GM12874 (cell line): ENCODE measurements around the gene TXLNB.

Experiments
- CTCF ChIP-seq: IDR thresholded peaks from 2 replicates; pipeline ENCODE4 v1.5.1; 2011; ENCODE audit warnings: low read depth, mild to moderate bottlenecking, control low read depth, low read length, moderate library complexity; ENCODE audit not compliant: insufficient read depth

The TXLNB gene

DNA sequence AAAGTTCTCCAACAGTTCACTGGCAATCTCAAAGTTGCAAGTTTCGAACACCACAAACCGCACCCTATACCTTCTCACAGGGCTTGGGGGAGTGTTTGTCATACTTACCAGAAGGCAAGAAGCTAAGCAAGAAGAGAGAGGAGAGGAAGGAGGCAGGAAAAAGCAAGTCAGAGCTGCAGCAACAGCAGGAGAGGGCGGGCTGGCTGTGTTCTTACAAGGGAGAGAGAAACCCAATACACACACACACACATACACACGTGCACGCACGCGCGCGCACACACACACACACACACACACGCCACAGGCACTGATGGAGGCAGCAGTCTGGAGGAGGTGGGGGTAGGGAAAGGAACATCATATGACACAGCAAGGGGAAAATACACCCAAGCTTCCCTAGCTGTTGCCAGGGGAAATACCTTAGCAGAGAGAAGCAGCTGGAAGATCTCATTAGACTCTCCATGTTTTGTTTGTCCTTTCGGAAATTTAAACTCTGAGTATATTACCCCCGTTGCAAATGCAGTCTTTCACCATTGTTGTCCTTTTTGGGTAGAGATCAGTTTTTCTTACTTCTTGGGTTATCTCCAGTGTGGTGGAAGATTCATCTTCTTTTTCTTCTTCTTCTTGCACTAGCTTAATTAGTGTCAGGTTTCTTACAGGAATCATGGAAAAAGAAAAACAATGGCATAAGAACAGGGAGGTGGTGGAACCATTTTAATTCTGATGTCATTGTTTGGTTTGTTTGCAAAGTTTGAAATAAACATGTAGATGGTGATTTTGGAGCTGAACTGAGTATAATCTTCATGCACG is at the start of gene TXLNB:
TXLNB (minus strand) TSS at position 186 of the 807 bp plus-strand sequence. CDS start 3,099 bp downstream, outside the sequence.
- no peak for TF ChIP-seq CTCF

DNA sequence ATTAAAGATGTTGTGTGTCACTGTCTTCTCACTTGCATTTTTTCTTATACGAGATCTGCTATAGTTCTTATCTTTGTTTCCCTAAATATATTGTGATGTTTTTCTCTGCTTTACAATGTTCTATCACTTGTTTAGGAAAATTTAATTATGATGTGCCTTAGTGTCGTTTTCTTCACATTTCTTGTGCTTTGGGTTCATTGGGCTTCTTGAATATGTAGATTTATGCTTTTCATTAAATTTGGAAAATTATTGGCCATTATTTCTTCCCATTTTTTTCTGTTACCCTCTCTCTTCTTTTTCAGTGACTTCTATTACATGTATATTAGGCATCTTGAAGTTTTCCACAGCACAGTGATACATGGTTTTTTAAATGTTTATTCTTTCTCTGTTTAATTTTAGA is 49.3 kb upstream of the TXLNB start:
- TF ChIP-seq CTCF, result no peak

DNA sequence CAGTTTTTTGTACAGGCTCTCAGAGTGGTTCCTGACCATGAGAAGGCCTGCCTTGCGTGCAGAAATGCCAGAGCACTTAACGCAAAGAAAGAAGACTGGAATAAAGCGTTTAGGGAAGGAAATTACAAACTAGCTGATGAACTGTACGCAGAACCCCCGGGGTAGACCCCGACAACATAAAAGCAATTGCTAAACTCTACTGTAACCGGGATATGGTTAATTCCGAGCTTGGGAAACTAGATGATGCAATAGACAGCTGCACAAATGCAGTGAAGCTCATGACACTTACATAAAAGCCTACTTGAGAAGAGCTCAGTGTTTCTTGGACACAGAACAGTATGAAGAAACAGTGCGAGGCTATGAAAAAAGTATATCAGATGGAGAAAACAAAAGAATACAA is 47.0 kb upstream of the TXLNB start:
- no peak for TF ChIP-seq CTCF

DNA sequence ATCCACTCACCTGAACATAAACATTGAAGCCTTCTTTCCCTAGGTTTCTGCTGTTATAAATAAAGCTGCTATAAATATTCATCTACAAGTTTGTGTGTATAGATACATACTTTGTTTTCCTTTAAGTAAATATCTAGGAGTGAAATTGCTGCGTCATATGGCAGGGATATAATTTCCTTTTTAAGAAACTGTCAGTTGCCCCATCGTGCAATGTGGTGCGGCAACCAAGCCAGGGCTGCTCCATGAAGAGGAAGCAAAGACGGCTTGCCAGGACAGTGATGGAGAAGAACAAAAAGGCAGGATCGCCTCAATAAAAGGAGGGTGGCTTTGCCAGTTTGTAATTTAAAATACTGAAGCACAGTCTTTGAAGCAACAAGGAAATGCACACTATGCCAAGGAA is 46.0 kb upstream of the TXLNB start:
- TF ChIP-seq CTCF, result no peak

GRCh38 chr6:139337001-139337400 is 45.2 kb upstream of the TXLNB start:
- TF ChIP-seq CTCF, result no peak

DNA sequence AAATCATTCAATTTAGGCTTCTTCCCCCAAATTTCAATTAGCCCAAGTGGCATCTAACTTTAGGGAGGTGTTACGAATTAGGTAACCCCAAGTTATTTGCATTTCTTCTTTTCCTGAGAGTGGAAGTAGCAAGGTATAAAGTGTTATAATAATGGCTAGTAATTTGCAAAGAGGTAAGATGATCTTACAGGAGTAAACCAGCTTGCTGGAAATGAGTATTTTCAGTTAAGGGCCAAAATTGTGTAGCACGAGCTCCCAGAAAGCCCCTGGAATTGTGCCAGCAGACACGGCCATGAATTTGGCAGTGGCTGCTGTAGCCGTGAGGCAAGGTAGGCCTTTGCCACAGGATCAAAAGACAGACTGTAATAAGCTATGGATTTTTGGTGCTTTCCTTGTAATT is 44.7 kb upstream of the TXLNB start:
- no peak for TF ChIP-seq CTCF

GRCh38 chr6:139335447-139336210 is 43.8 kb upstream of the TXLNB start:
- no peak for TF ChIP-seq CTCF
